ENCODE results near the gene PLEKHA7.

DNA sequence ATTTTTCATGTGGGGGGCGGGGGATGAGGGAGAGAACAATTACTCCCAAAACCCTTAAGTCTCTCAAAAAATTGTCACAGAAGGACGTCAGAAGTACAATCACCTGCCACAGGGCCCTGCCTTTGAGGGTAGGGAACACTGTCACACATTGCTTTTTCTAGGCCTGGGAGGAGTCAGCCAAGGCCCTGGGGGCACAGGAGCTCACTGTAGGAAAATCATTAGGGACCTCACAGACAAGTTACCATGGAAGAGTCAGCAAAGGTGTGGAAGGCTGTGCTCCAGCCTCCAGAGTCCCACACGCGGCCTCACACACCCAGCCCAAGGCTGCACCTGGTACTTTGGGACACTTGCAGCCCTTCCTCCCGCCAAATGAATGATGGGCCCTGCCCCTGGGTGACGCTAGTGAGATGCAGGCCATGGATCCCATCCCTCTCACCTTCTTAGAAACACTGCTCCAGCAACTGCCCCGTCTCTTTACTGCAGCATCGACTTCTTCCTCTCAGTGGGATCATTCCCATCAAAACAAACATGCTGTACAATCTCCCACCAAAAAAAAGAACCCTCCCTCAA lies 3.3 kb downstream of the PLEKHA7 start:
- TF ChIP-seq NFIC (IDR thresholded peaks at IDR 0.05; ENCODE audit: borderline replicate concordance): no peak
- TF ChIP-seq, protein P1, sequence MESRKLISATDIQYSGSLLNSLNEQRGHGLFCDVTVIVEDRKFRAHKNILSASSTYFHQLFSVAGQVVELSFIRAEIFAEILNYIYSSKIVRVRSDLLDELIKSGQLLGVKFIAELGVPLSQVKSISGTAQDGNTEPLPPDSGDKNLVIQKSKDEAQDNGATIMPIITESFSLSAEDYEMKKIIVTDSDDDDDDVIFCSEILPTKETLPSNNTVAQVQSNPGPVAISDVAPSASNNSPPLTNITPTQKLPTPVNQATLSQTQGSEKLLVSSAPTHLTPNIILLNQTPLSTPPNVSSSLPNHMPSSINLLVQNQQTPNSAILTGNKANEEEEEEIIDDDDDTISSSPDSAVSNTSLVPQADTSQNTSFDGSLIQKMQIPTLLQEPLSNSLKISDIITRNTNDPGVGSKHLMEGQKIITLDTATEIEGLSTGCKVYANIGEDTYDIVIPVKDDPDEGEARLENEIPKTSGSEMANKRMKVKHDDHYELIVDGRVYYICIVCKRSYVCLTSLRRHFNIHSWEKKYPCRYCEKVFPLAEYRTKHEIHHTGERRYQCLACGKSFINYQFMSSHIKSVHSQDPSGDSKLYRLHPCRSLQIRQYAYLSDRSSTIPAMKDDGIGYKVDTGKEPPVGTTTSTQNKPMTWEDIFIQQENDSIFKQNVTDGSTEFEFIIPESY (IDR thresholded peaks at IDR 0.05; ENCODE audit: borderline replicate concordance, low read depth): no peak
- TF ChIP-seq, protein P2, sequence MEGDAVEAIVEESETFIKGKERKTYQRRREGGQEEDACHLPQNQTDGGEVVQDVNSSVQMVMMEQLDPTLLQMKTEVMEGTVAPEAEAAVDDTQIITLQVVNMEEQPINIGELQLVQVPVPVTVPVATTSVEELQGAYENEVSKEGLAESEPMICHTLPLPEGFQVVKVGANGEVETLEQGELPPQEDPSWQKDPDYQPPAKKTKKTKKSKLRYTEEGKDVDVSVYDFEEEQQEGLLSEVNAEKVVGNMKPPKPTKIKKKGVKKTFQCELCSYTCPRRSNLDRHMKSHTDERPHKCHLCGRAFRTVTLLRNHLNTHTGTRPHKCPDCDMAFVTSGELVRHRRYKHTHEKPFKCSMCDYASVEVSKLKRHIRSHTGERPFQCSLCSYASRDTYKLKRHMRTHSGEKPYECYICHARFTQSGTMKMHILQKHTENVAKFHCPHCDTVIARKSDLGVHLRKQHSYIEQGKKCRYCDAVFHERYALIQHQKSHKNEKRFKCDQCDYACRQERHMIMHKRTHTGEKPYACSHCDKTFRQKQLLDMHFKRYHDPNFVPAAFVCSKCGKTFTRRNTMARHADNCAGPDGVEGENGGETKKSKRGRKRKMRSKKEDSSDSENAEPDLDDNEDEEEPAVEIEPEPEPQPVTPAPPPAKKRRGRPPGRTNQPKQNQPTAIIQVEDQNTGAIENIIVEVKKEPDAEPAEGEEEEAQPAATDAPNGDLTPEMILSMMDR (IDR thresholded peaks at IDR 0.05): no peak
- TF ChIP-seq YY1 (IDR thresholded peaks at IDR 0.05; ENCODE audit: low read depth): no peak
- no peak for TF ChIP-seq EP300 (IDR thresholded peaks at IDR 0.05; ENCODE audit: borderline replicate concordance in 1 of 2, low read depth in 1 of 2, low read length in 1 of 2)
- TF ChIP-seq, protein P3, sequence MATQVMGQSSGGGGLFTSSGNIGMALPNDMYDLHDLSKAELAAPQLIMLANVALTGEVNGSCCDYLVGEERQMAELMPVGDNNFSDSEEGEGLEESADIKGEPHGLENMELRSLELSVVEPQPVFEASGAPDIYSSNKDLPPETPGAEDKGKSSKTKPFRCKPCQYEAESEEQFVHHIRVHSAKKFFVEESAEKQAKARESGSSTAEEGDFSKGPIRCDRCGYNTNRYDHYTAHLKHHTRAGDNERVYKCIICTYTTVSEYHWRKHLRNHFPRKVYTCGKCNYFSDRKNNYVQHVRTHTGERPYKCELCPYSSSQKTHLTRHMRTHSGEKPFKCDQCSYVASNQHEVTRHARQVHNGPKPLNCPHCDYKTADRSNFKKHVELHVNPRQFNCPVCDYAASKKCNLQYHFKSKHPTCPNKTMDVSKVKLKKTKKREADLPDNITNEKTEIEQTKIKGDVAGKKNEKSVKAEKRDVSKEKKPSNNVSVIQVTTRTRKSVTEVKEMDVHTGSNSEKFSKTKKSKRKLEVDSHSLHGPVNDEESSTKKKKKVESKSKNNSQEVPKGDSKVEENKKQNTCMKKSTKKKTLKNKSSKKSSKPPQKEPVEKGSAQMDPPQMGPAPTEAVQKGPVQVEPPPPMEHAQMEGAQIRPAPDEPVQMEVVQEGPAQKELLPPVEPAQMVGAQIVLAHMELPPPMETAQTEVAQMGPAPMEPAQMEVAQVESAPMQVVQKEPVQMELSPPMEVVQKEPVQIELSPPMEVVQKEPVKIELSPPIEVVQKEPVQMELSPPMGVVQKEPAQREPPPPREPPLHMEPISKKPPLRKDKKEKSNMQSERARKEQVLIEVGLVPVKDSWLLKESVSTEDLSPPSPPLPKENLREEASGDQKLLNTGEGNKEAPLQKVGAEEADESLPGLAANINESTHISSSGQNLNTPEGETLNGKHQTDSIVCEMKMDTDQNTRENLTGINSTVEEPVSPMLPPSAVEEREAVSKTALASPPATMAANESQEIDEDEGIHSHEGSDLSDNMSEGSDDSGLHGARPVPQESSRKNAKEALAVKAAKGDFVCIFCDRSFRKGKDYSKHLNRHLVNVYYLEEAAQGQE (IDR thresholded peaks at IDR 0.05; ENCODE audit: low read depth, low read length): no peak
- no peak for TF ChIP-seq JUND (IDR thresholded peaks at IDR 0.05)
- no peak for TF ChIP-seq RAD21 (IDR thresholded peaks at IDR 0.05; ENCODE audit: low read length)
- no peak for TF ChIP-seq MAX (IDR thresholded peaks at IDR 0.05; ENCODE audit: low read depth)
- TF ChIP-seq PBX3 (IDR thresholded peaks at IDR 0.05): no peak
- TF ChIP-seq SIN3A (IDR thresholded peaks at IDR 0.05; ENCODE audit: borderline replicate concordance, low read depth, low read length): no peak
- no peak for TF ChIP-seq TAF1 (IDR thresholded peaks at IDR 0.05; ENCODE audit: borderline replicate concordance, low read depth, low read length)
- no peak for TF ChIP-seq RFX5 (IDR thresholded peaks at IDR 0.05; ENCODE audit: low read length)
